ENCODE measurements around the gene SIGLEC9.
"Not testable (repeated sequence)": the region's sequence is repeated elsewhere in the genome, so short reads cannot be mapped to it uniquely, and the experiment has no call there.

SIGLEC9 gene

DNA sequence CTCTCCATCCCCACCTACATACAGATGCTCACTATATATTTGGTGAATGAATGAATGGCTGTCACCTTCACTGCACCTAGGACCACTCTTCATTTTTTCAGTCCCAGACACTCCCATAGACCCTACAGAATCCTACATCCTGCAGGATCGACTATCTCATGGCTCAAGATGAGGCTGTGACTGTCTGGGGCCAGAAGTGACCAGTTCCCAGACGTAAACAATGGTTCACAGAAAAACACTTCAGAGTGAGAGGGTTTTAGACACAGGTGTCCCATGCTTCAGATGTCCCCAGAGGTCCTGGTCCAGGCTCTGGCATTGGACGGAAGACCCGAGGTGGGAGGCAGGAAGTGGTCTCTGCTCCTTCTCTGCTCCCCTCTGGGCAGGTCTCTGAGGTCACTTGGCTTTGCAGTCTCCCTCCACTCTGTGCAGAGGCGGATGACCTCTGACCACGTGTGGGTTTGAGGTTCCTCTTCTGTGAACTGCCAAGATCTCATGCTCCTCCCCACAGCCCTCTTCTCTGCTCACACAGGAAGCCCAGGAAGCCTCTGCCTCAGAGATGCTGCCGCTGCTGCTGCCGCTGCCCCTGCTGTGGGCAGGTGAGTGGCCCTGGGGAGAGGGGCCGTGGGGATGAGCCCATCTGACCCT is 42.3 kb downstream of the SIGLEC9 start:
- no peak for TF ChIP-seq EZH2phosphoT487 (IDR thresholded peaks at IDR 0.05; ENCODE audit: borderline replicate concordance)
- H3K36me3 ChIP-seq (ENCODE audit: insufficient read depth, low read length), result no peaks in the 10 kb centered on the region
- no peaks in the 10 kb centered on the region for H4K20me1 ChIP-seq (ENCODE audit: insufficient read depth, low read length, poor library complexity, severe bottlenecking)
- H3F3A ChIP-seq (ENCODE audit: low read depth), result 0 out of 2 replicates have a peak, but pooled peaks cover 3% of the 10 kb centered on the region
- H2AFZ ChIP-seq (ENCODE audit: low read length), result peak overlapping the region; percentile 46; the same call in 1 of the 2 replicates
- H3K4me1 ChIP-seq (ENCODE audit: insufficient read depth, low read length, poor library complexity, severe bottlenecking), result peaks cover 20% of the 10 kb centered on the region
- H3K9me2 ChIP-seq (replicated peaks; ENCODE audit: low read depth, low read length), result no peaks in the 10 kb centered on the region
- peak overlapping the region; percentile 43 for H3K9ac ChIP-seq (ENCODE audit: low read depth, low read length, poor library complexity, severe bottlenecking)
- H3K9me3 ChIP-seq (ENCODE audit: insufficient read depth, low read depth, low read length), result no peaks in the 10 kb centered on the region
- H3K79me2 ChIP-seq (ENCODE audit: insufficient read depth, low read length), result no peaks in the 10 kb centered on the region
- peak overlapping the region; percentile 44 for H3K4me2 ChIP-seq (ENCODE audit: low read depth, low read length, poor library complexity, severe bottlenecking)
- H3K4me3 ChIP-seq (ENCODE audit: low read length, poor library complexity, severe bottlenecking), result peak overlapping the region; percentile 30
- no peaks in the 10 kb centered on the region for H3K27me3 ChIP-seq (ENCODE audit: insufficient read depth, low read length, poor library complexity, severe bottlenecking)

DNA sequence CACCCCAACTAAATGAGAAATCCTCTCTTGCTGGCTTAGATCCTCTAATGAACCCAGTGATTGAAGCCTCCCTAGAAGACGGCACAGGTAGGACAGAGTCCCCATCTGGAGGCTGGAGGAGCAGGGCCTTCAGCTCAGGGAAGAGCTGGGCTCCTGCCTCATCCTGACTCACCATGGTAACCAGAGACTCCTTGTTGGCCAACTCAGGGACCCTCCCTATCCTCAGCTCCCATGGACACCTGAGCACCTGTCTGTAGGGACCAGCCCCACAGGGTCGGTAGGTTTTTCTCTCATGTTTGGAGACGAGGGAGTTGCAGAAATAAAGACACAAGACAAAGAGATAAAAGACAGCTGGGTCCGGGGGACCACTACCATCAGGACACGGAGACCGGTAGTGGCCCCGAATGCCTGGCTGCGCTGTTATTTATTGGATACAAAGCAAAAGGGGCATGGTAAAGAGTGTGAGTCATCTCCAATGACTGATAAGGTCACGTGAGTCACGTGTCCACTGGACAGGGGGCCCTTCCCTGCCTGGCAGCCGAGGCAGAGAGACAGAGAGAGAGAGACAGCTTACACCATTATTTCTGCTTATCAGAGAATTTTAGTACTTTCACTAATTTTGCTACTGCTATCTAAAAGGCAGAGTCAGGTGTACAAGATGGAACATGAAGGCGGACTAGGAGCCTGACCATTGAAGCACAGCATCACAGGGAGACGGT is 44.0 kb downstream of the SIGLEC9 start:
- H3K4me1 ChIP-seq (ENCODE audit: insufficient read depth, low read length, poor library complexity, severe bottlenecking), result peaks cover 15% of the 10 kb centered on the region
- no peak overlapping the region for H3K9ac ChIP-seq (ENCODE audit: low read depth, low read length, poor library complexity, severe bottlenecking)
- no peaks in the 10 kb centered on the region for H3K36me3 ChIP-seq (ENCODE audit: insufficient read depth, low read length)
- H3K4me2 ChIP-seq (ENCODE audit: low read depth, low read length, poor library complexity, severe bottlenecking), result no peak overlapping the region
- no peaks in the 10 kb centered on the region for H3K79me2 ChIP-seq (ENCODE audit: insufficient read depth, low read length)
- TF ChIP-seq EZH2phosphoT487 (IDR thresholded peaks at IDR 0.05; ENCODE audit: borderline replicate concordance), result no peak
- H3K9me3 ChIP-seq (ENCODE audit: insufficient read depth, low read depth, low read length), result no peaks in the 10 kb centered on the region
- H3F3A ChIP-seq (ENCODE audit: low read depth), result 0 out of 2 replicates have a peak, but pooled peaks cover 3% of the 10 kb centered on the region
- H2AFZ ChIP-seq (ENCODE audit: low read length), result no peak overlapping the region
- H4K20me1 ChIP-seq (ENCODE audit: insufficient read depth, low read length, poor library complexity, severe bottlenecking), result no peaks in the 10 kb centered on the region
- H3K4me3 ChIP-seq (ENCODE audit: low read length, poor library complexity, severe bottlenecking), result no peak overlapping the region
- H3K27me3 ChIP-seq (ENCODE audit: insufficient read depth, low read length, poor library complexity, severe bottlenecking), result no peaks in the 10 kb centered on the region
- H3K9me2 ChIP-seq (replicated peaks; ENCODE audit: low read depth, low read length), result no peaks in the 10 kb centered on the region

- peaks cover 15% of the 10 kb centered on the region for H3K4me1 ChIP-seq (ENCODE audit: insufficient read depth, low read length, poor library complexity, severe bottlenecking)
- not testable (repeated sequence) for H4K20me1 ChIP-seq (ENCODE audit: insufficient read depth, low read length, poor library complexity, severe bottlenecking); H3K36me3 ChIP-seq (ENCODE audit: insufficient read depth, low read length); H3K9me2 ChIP-seq (replicated peaks; ENCODE audit: low read depth, low read length); H3K9me3 ChIP-seq (ENCODE audit: insufficient read depth, low read depth, low read length); H3F3A ChIP-seq (ENCODE audit: low read depth); H3K79me2 ChIP-seq (ENCODE audit: insufficient read depth, low read length); H3K4me3 ChIP-seq (ENCODE audit: low read length, poor library complexity, severe bottlenecking); H2AFZ ChIP-seq (ENCODE audit: low read length); H3K9ac ChIP-seq (ENCODE audit: low read depth, low read length, poor library complexity, severe bottlenecking); H3K27me3 ChIP-seq (ENCODE audit: insufficient read depth, low read length, poor library complexity, severe bottlenecking); H3K4me2 ChIP-seq (ENCODE audit: low read depth, low read length, poor library complexity, severe bottlenecking)
- TF ChIP-seq, protein P1, sequence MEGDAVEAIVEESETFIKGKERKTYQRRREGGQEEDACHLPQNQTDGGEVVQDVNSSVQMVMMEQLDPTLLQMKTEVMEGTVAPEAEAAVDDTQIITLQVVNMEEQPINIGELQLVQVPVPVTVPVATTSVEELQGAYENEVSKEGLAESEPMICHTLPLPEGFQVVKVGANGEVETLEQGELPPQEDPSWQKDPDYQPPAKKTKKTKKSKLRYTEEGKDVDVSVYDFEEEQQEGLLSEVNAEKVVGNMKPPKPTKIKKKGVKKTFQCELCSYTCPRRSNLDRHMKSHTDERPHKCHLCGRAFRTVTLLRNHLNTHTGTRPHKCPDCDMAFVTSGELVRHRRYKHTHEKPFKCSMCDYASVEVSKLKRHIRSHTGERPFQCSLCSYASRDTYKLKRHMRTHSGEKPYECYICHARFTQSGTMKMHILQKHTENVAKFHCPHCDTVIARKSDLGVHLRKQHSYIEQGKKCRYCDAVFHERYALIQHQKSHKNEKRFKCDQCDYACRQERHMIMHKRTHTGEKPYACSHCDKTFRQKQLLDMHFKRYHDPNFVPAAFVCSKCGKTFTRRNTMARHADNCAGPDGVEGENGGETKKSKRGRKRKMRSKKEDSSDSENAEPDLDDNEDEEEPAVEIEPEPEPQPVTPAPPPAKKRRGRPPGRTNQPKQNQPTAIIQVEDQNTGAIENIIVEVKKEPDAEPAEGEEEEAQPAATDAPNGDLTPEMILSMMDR (conservative IDR thresholded peaks at IDR 0.05; ENCODE audit: low read length), result peak; percentile 68
Observed at GRCh38 chr19:51169283-51169918, 44.7 kb downstream of the SIGLEC9 start.

GRCh38 chr19:51172223-51172622 is 47.5 kb downstream of the SIGLEC9 start:
- Histone ChIP-seq H3K4me1 (ENCODE audit: insufficient read depth, low read length, poor library complexity, severe bottlenecking) (peaks cover 10% of the 10 kb centered on the region), H2AFZ (ENCODE audit: low read length) (no peak overlapping the region), H3K9me2 (replicated peaks; ENCODE audit: low read depth, low read length) (no peaks in the 10 kb centered on the region), H3K9ac (ENCODE audit: low read depth, low read length, poor library complexity, severe bottlenecking) (no peak overlapping the region), H3F3A (ENCODE audit: low read depth) (no peaks in the 10 kb centered on the region), H3K27me3 (ENCODE audit: insufficient read depth, low read length, poor library complexity, severe bottlenecking) (no peaks in the 10 kb centered on the region), H3K79me2 (ENCODE audit: insufficient read depth, low read length) (no peaks in the 10 kb centered on the region), H3K4me2 (ENCODE audit: low read depth, low read length, poor library complexity, severe bottlenecking) (no peak overlapping the region), H4K20me1 (ENCODE audit: insufficient read depth, low read length, poor library complexity, severe bottlenecking) (no peaks in the 10 kb centered on the region), H3K9me3 (ENCODE audit: insufficient read depth, low read depth, low read length) (no peaks in the 10 kb centered on the region), H3K36me3 (ENCODE audit: insufficient read depth, low read length) (no peaks in the 10 kb centered on the region), H3K4me3 (ENCODE audit: low read length, poor library complexity, severe bottlenecking) (no peak overlapping the region)
- TF ChIP-seq, protein P1 (conservative IDR thresholded peaks at IDR 0.05; ENCODE audit: low read length), result no peak
- no peak for TF ChIP-seq EZH2phosphoT487 (IDR thresholded peaks at IDR 0.05; ENCODE audit: borderline replicate concordance)
